ENCODE results near the gene NEXN.

The NEXN gene

GRCh38 chr1:77984629-77985028 is 96.2 kb downstream of the NEXN start:
- no peaks in the 10 kb centered on the region for H3K27me3 Mint-ChIP-seq
- no peak for DNase-seq
- no peaks in the 10 kb centered on the region for H3K9me3 Mint-ChIP-seq
- CTCF ChIA-PET, result no interaction called here
- H3K4me1 Mint-ChIP-seq, result peaks cover 27% of the 10 kb centered on the region
- no peak overlapping the region for H3K27ac Mint-ChIP-seq
- H3K36me3 Mint-ChIP-seq, result peaks cover 28% of the 10 kb centered on the region
- no peak overlapping the region for H3K4me3 Mint-ChIP-seq

GRCh38 chr1:77986810-77987209 is 98.4 kb downstream of the NEXN start:
- Mint-ChIP-seq H3K4me1 (peaks cover 16% of the 10 kb centered on the region), H3K36me3 (peaks cover 28% of the 10 kb centered on the region), H3K27ac (no peak overlapping the region), H3K4me3 (no peak overlapping the region), H3K9me3 (no peaks in the 10 kb centered on the region), H3K27me3 (no peaks in the 10 kb centered on the region)
- DNase-seq, result no peak
- CTCF ChIA-PET, result no interaction called here

GRCh38 chr1:77987919-77988318 is 99.5 kb downstream of the NEXN start:
- Mint-ChIP-seq H3K4me3 (no peak overlapping the region), H3K27me3 (no peaks in the 10 kb centered on the region), H3K27ac (no peak overlapping the region), H3K36me3 (peaks cover 26% of the 10 kb centered on the region), H3K9me3 (no peaks in the 10 kb centered on the region), H3K4me1 (peaks cover 16% of the 10 kb centered on the region)
- DNase-seq, result no peak
- CTCF ChIA-PET, result no interaction called here

GRCh38 chr1:77989744-77990143 is 101.3 kb downstream of the NEXN start:
- CTCF ChIA-PET, result no interaction called here

GRCh38 chr1:77990629-77991204 is 102.3 kb downstream of the NEXN start:
- Mint-ChIP-seq H3K9me3 (no peaks in the 10 kb centered on the region), H3K27ac (no peak overlapping the region), H3K4me3 (no peak overlapping the region), H3K27me3 (no peaks in the 10 kb centered on the region), H3K4me1 (peaks cover 8% of the 10 kb centered on the region), H3K36me3 (peaks cover 16% of the 10 kb centered on the region)
- CTCF ChIA-PET, result no interaction called here
- DNase-seq, result no peak

More at GRCh38 chr1:77989744-77990143, 101.3 kb downstream of the NEXN start:
- Mint-ChIP-seq H3K27me3 (no peaks in the 10 kb centered on the region), H3K9me3 (no peaks in the 10 kb centered on the region), H3K4me3 (no peak overlapping the region), H3K36me3 (peaks cover 18% of the 10 kb centered on the region), H3K27ac (no peak overlapping the region), H3K4me1 (peaks cover 9% of the 10 kb centered on the region)
- DNase-seq, result no peak

GRCh38 chr1:77991638-77992037 is 103.2 kb downstream of the NEXN start:
- CTCF ChIA-PET, result interaction anchor here (1.0 kb wide), 1 partner anchor 10 kb away, joined by 4 read pairs; no protein-coding TSS in a partner anchor
- Mint-ChIP-seq H3K4me3 (no peak overlapping the region), H3K36me3 (peaks cover 14% of the 10 kb centered on the region), H3K4me1 (peaks cover 8% of the 10 kb centered on the region), H3K9me3 (no peaks in the 10 kb centered on the region), H3K27ac (no peak overlapping the region), H3K27me3 (no peaks in the 10 kb centered on the region)
- no peak for DNase-seq
